WI38 (cell line): ENCODE data around the gene TMEM123.

Source experiments
- H3K4me3 ChIP-seq: 2 replicates; pipeline ENCODE4 v1.5.1; 2011; ENCODE audit warnings: low read depth, mild to moderate bottlenecking, control low read depth, low read length
- TF ChIP-seq, protein P1 (sequence below): IDR thresholded peaks from 2 replicates; pipeline ENCODE4 v1.5.1; 2012; ENCODE audit warnings: low read depth, mild to moderate bottlenecking, control low read depth, low read length

TMEM123 gene

DNA sequence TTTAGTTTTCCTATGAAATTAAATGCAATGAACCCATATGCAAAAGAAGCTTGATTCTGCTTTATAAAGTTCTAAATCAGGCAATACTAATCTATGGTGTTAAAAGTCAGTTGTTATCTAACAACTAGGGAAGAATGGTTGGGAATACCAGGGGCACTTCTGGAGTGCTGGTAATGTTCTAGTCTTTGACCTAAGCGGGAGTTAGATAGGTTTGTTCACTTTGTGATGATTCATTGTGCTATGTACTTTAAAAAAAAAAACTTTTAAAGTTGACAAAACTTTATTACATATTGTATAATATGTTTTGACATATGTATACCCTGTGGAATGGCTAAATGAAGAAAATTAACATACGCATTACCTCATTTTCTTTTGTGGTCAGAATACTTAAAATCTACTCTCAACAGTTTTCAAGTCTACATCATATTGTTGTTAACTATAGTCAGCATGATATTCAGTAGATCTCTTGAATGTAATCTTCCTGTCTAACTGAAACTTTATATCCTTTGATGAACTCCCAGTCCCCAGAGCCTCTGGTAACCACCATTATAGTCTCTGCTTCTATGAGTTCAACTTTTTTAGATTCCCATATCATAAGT lies 66.3 kb downstream of the TMEM123 start:
- TF ChIP-seq, protein P1, sequence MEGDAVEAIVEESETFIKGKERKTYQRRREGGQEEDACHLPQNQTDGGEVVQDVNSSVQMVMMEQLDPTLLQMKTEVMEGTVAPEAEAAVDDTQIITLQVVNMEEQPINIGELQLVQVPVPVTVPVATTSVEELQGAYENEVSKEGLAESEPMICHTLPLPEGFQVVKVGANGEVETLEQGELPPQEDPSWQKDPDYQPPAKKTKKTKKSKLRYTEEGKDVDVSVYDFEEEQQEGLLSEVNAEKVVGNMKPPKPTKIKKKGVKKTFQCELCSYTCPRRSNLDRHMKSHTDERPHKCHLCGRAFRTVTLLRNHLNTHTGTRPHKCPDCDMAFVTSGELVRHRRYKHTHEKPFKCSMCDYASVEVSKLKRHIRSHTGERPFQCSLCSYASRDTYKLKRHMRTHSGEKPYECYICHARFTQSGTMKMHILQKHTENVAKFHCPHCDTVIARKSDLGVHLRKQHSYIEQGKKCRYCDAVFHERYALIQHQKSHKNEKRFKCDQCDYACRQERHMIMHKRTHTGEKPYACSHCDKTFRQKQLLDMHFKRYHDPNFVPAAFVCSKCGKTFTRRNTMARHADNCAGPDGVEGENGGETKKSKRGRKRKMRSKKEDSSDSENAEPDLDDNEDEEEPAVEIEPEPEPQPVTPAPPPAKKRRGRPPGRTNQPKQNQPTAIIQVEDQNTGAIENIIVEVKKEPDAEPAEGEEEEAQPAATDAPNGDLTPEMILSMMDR, result no peak
- no peak overlapping the region for H3K4me3 ChIP-seq

DNA sequence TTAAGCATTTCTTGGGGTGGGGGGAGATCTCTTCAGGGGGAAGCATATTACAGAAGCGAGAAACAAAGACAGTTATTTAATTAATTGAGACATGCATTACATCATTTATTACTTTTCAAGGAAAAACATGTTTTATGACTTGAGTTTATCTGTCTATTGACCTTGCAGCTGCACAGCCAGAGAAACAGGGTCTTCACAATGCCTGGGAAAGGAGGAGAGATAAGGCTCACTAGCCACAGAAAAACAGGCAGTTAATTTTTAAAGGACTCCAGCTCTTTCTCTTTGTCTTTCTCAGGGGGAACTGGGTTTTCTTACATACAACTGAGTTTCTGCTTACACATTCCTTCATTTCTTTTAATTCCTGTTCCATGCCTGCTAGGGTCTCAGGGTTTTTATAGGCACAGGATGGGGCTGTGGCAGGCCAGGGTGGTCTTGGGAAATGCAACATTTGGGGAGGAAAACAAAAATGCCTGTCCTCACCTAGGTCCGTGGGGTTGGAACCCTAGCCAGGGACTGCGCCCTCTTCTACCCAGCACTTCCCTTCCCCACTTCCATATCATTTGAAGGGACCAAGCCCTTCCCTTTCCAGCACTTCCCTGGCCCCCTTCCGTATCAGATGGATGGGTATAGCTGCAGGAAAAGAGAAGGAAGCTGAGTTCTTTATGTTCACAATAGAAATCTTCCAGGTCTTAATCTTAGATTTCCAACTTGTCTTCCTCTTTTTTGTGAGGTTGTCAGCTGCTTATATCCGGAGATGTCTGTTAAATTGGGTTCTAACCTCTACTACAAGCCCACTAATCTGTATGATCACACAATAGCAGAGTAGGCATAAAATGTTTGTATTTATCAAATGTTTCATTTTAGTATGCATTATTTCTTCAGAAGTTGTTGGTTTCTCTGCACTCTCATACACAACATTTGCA lies 67.2 kb downstream of the TMEM123 start:
- TF ChIP-seq, protein P1, result no peak
- no peak overlapping the region for H3K4me3 ChIP-seq

DNA sequence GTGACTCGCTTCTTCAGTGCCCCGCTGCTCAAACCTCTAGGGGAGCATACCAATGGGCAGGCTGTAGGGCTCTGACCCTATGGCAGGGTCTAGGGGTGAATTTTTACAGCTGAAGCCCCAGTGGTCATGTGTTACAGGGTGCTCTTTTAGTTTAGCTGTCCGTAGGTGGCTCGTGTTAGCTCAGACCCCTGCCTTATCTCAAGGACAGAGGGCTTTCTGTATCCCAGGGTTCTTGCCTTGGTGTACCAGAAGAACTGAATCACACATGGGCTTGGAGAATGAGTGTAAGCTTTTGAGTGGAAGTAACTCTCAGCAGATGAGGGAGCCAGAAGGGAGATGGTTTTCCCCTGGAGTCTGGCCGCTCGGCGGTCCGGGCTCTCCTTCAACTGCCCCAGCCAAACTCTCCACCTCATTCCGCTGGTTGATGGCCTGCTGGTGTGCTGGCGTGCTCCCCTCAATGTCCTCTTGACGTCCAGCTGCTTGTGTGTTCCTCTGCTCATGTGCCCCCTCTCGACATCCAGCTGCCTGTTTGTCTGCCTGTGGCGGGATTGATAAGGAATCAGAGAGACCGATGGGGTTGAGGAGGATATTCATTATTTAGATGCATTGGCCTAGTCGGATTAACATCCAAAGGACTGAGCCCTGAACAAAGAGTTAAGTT lies 68.0 kb downstream of the TMEM123 start:
- no peak overlapping the region for H3K4me3 ChIP-seq
- TF ChIP-seq, protein P1, result no peak

DNA sequence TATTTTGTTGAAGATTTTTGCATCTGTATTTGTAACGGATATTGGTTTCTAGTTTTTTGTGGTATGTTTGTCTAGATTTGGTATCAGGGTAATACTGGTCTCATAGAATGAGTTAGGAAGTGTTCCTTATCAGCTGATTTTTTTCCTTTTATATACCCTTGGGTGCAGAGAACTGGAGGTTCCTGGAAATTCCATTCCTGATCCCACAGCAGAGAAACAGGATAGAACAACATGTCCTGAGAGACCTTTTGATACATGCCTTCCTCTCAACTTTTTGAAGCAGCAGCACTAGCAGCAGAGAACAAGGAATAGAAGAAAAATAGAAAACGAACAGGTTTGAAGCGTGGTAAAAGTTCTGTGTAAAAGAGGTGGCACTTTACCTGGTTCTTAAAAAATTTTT lies 68.7 kb downstream of the TMEM123 start:
- TF ChIP-seq, protein P1, result no peak
- no peak overlapping the region for H3K4me3 ChIP-seq

DNA sequence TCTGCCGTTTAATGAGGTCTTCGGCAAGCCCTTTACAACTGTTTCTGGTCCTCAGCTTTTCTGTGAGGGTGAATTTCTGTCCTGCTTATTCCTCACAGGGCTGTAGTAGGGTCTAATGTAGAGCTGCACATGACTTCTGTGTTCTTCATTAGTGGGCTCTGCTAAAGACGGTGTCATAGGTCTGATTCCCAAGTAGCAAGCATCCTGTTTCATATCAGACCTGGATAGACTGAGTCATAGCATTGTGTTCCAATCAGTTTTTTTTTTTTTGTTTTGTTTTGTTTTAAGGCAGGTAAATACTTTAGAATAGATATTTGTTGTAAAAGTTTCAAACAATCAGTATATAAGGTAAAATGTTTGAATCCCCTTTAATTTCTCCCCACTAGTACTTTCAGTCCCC lies 70.2 kb downstream of the TMEM123 start:
- no peak overlapping the region for H3K4me3 ChIP-seq
- TF ChIP-seq, protein P1, result no peak

DNA sequence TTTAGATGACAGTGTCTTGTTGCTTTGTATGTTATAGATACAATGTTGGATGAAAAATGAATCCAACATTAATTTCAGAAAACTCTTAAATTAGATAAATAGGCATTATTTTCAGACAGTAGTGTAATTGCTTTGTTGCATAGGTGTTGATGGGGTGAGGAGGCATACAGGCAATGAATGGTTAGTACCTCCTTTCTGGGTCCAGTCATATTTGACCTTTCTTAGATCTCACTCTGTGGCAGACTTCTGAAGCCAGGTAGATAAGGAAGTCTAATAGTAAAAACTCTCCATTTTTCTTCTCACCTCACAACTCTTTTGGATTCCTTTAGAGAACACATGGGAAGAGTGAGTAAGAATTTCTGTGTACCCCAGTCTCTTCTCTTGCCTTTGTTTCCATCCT lies 73.7 kb downstream of the TMEM123 start:
- no peak overlapping the region for H3K4me3 ChIP-seq
- TF ChIP-seq, protein P1, result no peak

DNA sequence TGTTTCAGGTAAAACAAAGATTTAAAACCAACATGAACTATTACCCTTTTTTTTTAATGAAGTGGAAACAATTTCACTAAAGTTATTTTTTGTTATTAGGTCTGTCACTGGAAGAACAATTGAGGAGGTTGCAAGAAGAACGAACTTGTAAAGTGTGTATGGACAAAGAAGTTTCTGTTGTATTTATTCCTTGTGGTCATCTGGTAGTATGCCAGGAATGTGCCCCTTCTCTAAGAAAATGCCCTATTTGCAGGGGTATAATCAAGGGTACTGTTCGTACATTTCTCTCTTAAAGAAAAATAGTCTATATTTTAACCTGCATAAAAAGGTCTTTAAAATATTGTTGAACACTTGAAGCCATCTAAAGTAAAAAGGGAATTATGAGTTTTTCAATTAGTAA lies 74.7 kb downstream of the TMEM123 start:
- H3K4me3 ChIP-seq, result no peak overlapping the region
- TF ChIP-seq, protein P1, result no peak
